ENCODE results near the gene ATP6V0A1. TPM values are rescaled to one million over a fixed set of nuclear protein-coding genes. Genes with fewer than 3 reads are reported as not detected.

The ATP6V0A1 gene
- total RNA-seq, 2 experiments from 2014 or later = 10.4 to 14.4 TPM

GRCh38 chr17:42421507-42422338, 37.0 kb upstream of the ATP6V0A1 start:
- peaks cover 0 to 16% of the 10 kb centered on the region in 2 experiments for H3K9me3 ChIP-seq (ENCODE audit: control insufficient read depth in 1 of 2, insufficient read depth in 1 of 2, low read length in 2 of 2)
- peaks cover 21 to 28% of the 10 kb centered on the region in 2 experiments for H3K27me3 ChIP-seq (ENCODE audit: control insufficient read depth in 1 of 2, insufficient read depth in 2 of 2, low read length in 2 of 2)
- Mint-ChIP-seq H3K27ac (no peak overlapping the region), H3K9me3 (no peaks in the 10 kb centered on the region), H3K27me3 (peaks cover 22% of the 10 kb centered on the region), H3K4me3 (peak overlapping the region; percentile 85), H3K4me1 (ENCODE audit: low read depth) (peaks cover 16% of the 10 kb centered on the region), H3K36me3 (ENCODE audit: low read depth) (no peaks in the 10 kb centered on the region)
- peak overlapping the region; percentile 50 for H3K4me3 ChIP-seq (ENCODE audit: low read length)
- DNase-seq = no peak
- H3K4me1 ChIP-seq (ENCODE audit: insufficient read depth, low read length) = peaks cover 24% of the 10 kb centered on the region
- intact Hi-C loops (cut with DNase I, micrococcal nuclease) = loop anchor here in 1 of 2 experiments (5.0 kb wide), 1 partner anchor 41 kb away; no protein-coding TSS in a partner anchor
- ChIA-PET CTCF (interaction anchor here (1.8 to 2.4 kb wide), 3 partner anchors 96 to 99 kb away, joined by 4 read pairs; no protein-coding TSS in a partner anchor), POLR2A (interaction anchor here (0.8 to 2.5 kb wide), 10 partner anchors 13 to 187 kb away, joined by 3 to 12 read pairs (median 4); partner anchors contain the start of genes RETREG3, STAT3 and TUBG1)
- no peak for ATAC-seq (ENCODE audit: poor library complexity)
- H3K36me3 ChIP-seq (ENCODE audit: insufficient read depth, low read length) = no peaks in the 10 kb centered on the region
- TF ChIP-seq CTCF (IDR thresholded peaks at IDR 0.05) = no peak
- H3K27ac ChIP-seq (ENCODE audit: low read depth in 1 of 2, low read length in 2 of 2) = no peak overlapping the region

GRCh38 chr17:42422412-42422957, 36.2 kb upstream of the ATP6V0A1 start:
- ATAC-seq (ENCODE audit: poor library complexity) = peak; percentile 65
- H3K27ac Mint-ChIP-seq = no peak overlapping the region
- no peaks in the 10 kb centered on the region for H3K9me3 Mint-ChIP-seq
- TF ChIP-seq CTCF (IDR thresholded peaks at IDR 0.05) = no peak
- no peaks in the 10 kb centered on the region for H3K36me3 Mint-ChIP-seq (ENCODE audit: low read depth)
- CTCF ChIA-PET = interaction anchor here (0.8 to 2.4 kb wide), 3 partner anchors 95 to 110 kb away, joined by 3 to 4 read pairs (median 4); no protein-coding TSS in a partner anchor
- Histone ChIP-seq H3K27ac (ENCODE audit: low read depth in 1 of 2, low read length in 2 of 2) (no peak overlapping the region), H3K36me3 (ENCODE audit: insufficient read depth, low read length) (no peaks in the 10 kb centered on the region), H3K27me3 (ENCODE audit: control insufficient read depth in 1 of 2, insufficient read depth in 2 of 2, low read length in 2 of 2) (peaks cover 21 to 28% of the 10 kb centered on the region in 2 experiments), H3K4me3 (ENCODE audit: low read length) (peak overlapping the region; percentile 50), H3K9me3 (ENCODE audit: control insufficient read depth in 1 of 2, insufficient read depth in 1 of 2, low read length in 2 of 2) (peaks cover 0 to 16% of the 10 kb centered on the region in 2 experiments), H3K4me1 (ENCODE audit: insufficient read depth, low read length) (peaks cover 24% of the 10 kb centered on the region)
- POLR2A ChIA-PET = interaction anchor here (0.6 to 2.5 kb wide), 10 partner anchors 15 to 206 kb away, joined by 3 to 12 read pairs (median 4); partner anchors contain the start of genes RETREG3, STAT3 and TUBG1
- peaks cover 22% of the 10 kb centered on the region for H3K27me3 Mint-ChIP-seq
- peak overlapping the region; percentile 88 for H3K4me3 Mint-ChIP-seq
- peak in 7 of 14 experiments; percentile 16 to 46 (median 34) for DNase-seq
- peaks cover 16% of the 10 kb centered on the region for H3K4me1 Mint-ChIP-seq (ENCODE audit: low read depth)
- intact Hi-C loops (cut with DNase I, micrococcal nuclease) = loop anchor here in 1 of 2 experiments (5.0 kb wide), 1 partner anchor 40 kb away; no protein-coding TSS in a partner anchor
